ENCODE data around the gene HDDC2.

GRCh38 chr6:125279961-125280360 is 21.8 kb downstream of the HDDC2 start:
- no peak for TF ChIP-seq CTCF (IDR thresholded peaks at IDR 0.05; ENCODE audit: control extremely low read depth in 1 of 3, insufficient read depth in 1 of 3, low read depth in 1 of 3, low read length in 3 of 3)
- no peak for TF ChIP-seq POLR2A (IDR thresholded peaks at IDR 0.05; ENCODE audit: control extremely low read depth in 1 of 2, low read depth in 2 of 2, low read length in 2 of 2)
- TF ChIP-seq TAF1 (IDR thresholded peaks at IDR 0.05; ENCODE audit: low read depth, low read length), result no peak
- no peak for TF ChIP-seq GABPA (IDR thresholded peaks at IDR 0.05; ENCODE audit: borderline replicate concordance, insufficient read depth, low read length)
- no peak for TF ChIP-seq YY1 (IDR thresholded peaks at IDR 0.05; ENCODE audit: low read depth, low read length)
- no peak for TF ChIP-seq FOSL1 (IDR thresholded peaks at IDR 0.05; ENCODE audit: insufficient read depth, low read depth, low read length)
- no peak for TF ChIP-seq SRF (IDR thresholded peaks at IDR 0.05; ENCODE audit: low read depth, low read length)
- no peak for TF ChIP-seq TCF12 (IDR thresholded peaks at IDR 0.05; ENCODE audit: low read depth, low read length)
- TF ChIP-seq TBP (IDR thresholded peaks at IDR 0.05; ENCODE audit: low read depth, low read length), result no peak
- TF ChIP-seq ATF2 (IDR thresholded peaks at IDR 0.05; ENCODE audit: low read length), result no peak
- no peak for TF ChIP-seq HDAC6 (IDR thresholded peaks at IDR 0.05; ENCODE audit: low read depth, low read length)

Data from H1 (cell line).